Esophagus muscularis mucosa (tissue), 4 donors: ENCODE results near the gene DPYD. TPM values are rescaled to one million over a fixed set of nuclear protein-coding genes. Genes with fewer than 3 reads are reported as not detected.

Experiments used
- DNase-seq: peaks from one replicate; pipeline ENCODE4 v3.0.0-alpha.2; 2017; ENCODE audit errors: extremely low spot score
- H3K27ac ChIP-seq, 4 donors: fragments of 200-600 bp; sonication (generic); replicated peaks in 1 of 4; 1 replicate in 3 of 4; 2 replicates in 1 of 4; pipeline ENCODE4 v1.5.1; 2016 to 2019; ENCODE audit warnings: mild to moderate bottlenecking in 1 of 4
- H3K27me3 ChIP-seq, 4 donors: fragments of 200-600 bp; sonication (generic); one replicate each; pipeline versions ENCODE4 v1.5.1 to v1.6.0; 2016 to 2019
- H3K36me3 ChIP-seq, 4 donors: fragments of 200-600 bp; sonication (generic); one replicate each; pipeline ENCODE4 v1.5.1; 2016 to 2019
- H3K4me1 ChIP-seq, 4 donors: fragments of 200-600 bp; sonication (generic); one replicate each; pipeline ENCODE4 v1.5.1; 2016 to 2019
- H3K4me3 ChIP-seq, 4 donors: fragments of 200-600 bp; sonication (generic); 1 replicate in 2 of 4; 2 replicates in 2 of 4; pipeline ENCODE4 v1.5.1; 2016 to 2019; ENCODE audit warnings: mild to moderate bottlenecking in 4 of 4, moderate library complexity in 1 of 4
- H3K9me3 ChIP-seq, 4 donors: fragments of 200-600 bp; sonication (generic); 1 replicate in 3 of 4; 2 replicates in 1 of 4; pipeline ENCODE4 v1.5.1; 2016 to 2019
- CTCF ChIP-seq, 3 experiments: fragments of 200-600 bp in 2 of 3; fragments of 450-650 bp in 1 of 3; sonication (generic) in 2 of 3; IDR thresholded peaks; one replicate each; pipeline ENCODE4 v1.5.1; 2017 to 2019; ENCODE audit warnings: antibody characterized with exemption in 3 of 3, mild to moderate bottlenecking in 2 of 3, moderate library complexity in 1 of 3
- EP300 ChIP-seq: sonication (generic); formaldehyde crosslinking; IDR thresholded peaks from one replicate; pipeline ENCODE4 v1.6.1; 2017; ENCODE audit warnings: antibody characterized with exemption
- POLR2A ChIP-seq: fragments of 450-650 bp; IDR thresholded peaks from one replicate; pipeline ENCODE4 v1.6.1; 2017; ENCODE audit warnings: antibody characterized with exemption, moderate library complexity, mild to moderate bottlenecking, low read depth
- POLR2AphosphoS5 ChIP-seq, 2 donors: sonication (generic); formaldehyde crosslinking; IDR thresholded peaks; one replicate each; pipeline ENCODE4 v1.6.1; 2017; ENCODE audit warnings: antibody characterized with exemption in 2 of 2
- WGBS: methylation state at CpG from one replicate; pipeline ENCODE4 v1.1.5; 2018; 5-methylcytosine and 5-hydroxymethylcytosine counted together
- intact Hi-C: fragments of 100-400 bp; cut with DNase I; formaldehyde crosslinking; loops from one replicate; pipeline ENCODE4 v1.15.1; 2023
- total RNA-seq, 4 donors: library from RNA; depleted of rRNA; stranded (reverse); fragments of >200 nt; gene quantifications; one replicate each; pipeline versions ENCODE4 v1.1.0 to v1.2.1, GENCODE V29; 2016

The DPYD gene
- total RNA-seq, 4 donors from 2014 or later, result 31.1 to 36.6 (median 31.7) TPM

GRCh38 chr1:97366984-97367383, 553.9 kb downstream of the DPYD start:
- Histone ChIP-seq H3K9me3 (no peaks in the 10 kb centered on the region), H3K27ac (no peak overlapping the region), H3K27me3 (no peaks in the 10 kb centered on the region), H3K4me3 (no peak overlapping the region), H3K36me3 (peaks cover 0 to 4% (median 0%) of the 10 kb centered on the region in 4 donors), H3K4me1 (no peaks in the 10 kb centered on the region)
- WGBS, result 88% methylated on average over 3 of the region's 3 CpGs
- intact Hi-C loops, result no loop called here
- TF ChIP-seq POLR2AphosphoS5 (IDR thresholded peaks at IDR 0.05) (no peak), POLR2A (no peak), EP300 (no peak), CTCF (IDR thresholded peaks at IDR 0.05) (no peak)
- DNase-seq, result no peak

GRCh38 chr1:97365026-97365425, 555.8 kb downstream of the DPYD start:
- intact Hi-C loops, result no loop called here
- TF ChIP-seq POLR2AphosphoS5 (IDR thresholded peaks at IDR 0.05) (no peak), CTCF (IDR thresholded peaks at IDR 0.05) (no peak), EP300 (no peak), POLR2A (no peak)
- Histone ChIP-seq H3K4me1 (no peaks in the 10 kb centered on the region), H3K27me3 (no peaks in the 10 kb centered on the region), H3K36me3 (peaks cover 0 to 4% (median 0%) of the 10 kb centered on the region in 4 donors), H3K27ac (no peak overlapping the region), H3K9me3 (no peaks in the 10 kb centered on the region), H3K4me3 (no peak overlapping the region)
- no peak for DNase-seq
- WGBS, result 92% methylated on average over 4 of the region's 4 CpGs

- Histone ChIP-seq H3K27ac (no peak overlapping the region), H3K27me3 (no peaks in the 10 kb centered on the region), H3K36me3 (peaks cover 0 to 4% (median 0%) of the 10 kb centered on the region in 4 donors), H3K9me3 (no peaks in the 10 kb centered on the region), H3K4me3 (no peak overlapping the region), H3K4me1 (no peaks in the 10 kb centered on the region)
- TF ChIP-seq EP300, result no peak
- TF ChIP-seq POLR2AphosphoS5 (IDR thresholded peaks at IDR 0.05), result no peak
- no peak for TF ChIP-seq POLR2A
- TF ChIP-seq CTCF (IDR thresholded peaks at IDR 0.05), result no peak
- no peak for DNase-seq
- intact Hi-C loops, result no loop called here
Measured at GRCh38 chr1:97364086-97364485, 556.7 kb downstream of the DPYD start.

GRCh38 chr1:97356309-97356708, 564.5 kb downstream of the DPYD start:
- 100% methylated on average over 1 of the region's 1 CpG for WGBS
- no peak for DNase-seq
- intact Hi-C loops, result no loop called here

More at GRCh38 chr1:97356309-97356708, 564.5 kb downstream of the DPYD start:
- Histone ChIP-seq H3K4me1 (peaks cover 0 to 10% (median 8%) of the 10 kb centered on the region in 4 donors), H3K27me3 (no peaks in the 10 kb centered on the region), H3K4me3 (no peak overlapping the region), H3K36me3 (peaks cover 0 to 5% (median 2%) of the 10 kb centered on the region in 4 donors), H3K27ac (no peak overlapping the region), H3K9me3 (peaks cover 0 to 8% (median 7%) of the 10 kb centered on the region in 4 donors)
- no peak for TF ChIP-seq CTCF (IDR thresholded peaks at IDR 0.05)
- no peak for TF ChIP-seq POLR2A
- TF ChIP-seq POLR2AphosphoS5 (IDR thresholded peaks at IDR 0.05), result no peak
- no peak for TF ChIP-seq EP300
